Activated CD8-positive, alpha-beta memory T cell treated with anti-CD3 and anti-CD28 coated beads for 36 hours (primary cell): ENCODE data around the gene PTPN14. TPM values are rescaled to one million over a fixed set of nuclear protein-coding genes. Genes with fewer than 3 reads are reported as not detected.

Experiments used
- CTCF ChIA-PET: fragments of 350-600 bp; sonication (Branson Sonifier 250); formaldehyde crosslinking; loops from one replicate; lab custom pipeline; 2021; ENCODE audit warnings: antibody characterized with exemption; lab: Charles Lee
- POLR2A ChIA-PET: fragments of 350-600 bp; sonication (Branson Sonifier 250); formaldehyde crosslinking; loops from one replicate; lab custom pipeline; 2021; ENCODE audit warnings: antibody characterized with exemption; lab: Charles Lee
- total RNA-seq, 2 experiments: library from RNA; stranded (reverse); gene quantifications; one replicate each; pipeline ENCODE4 v1.2.3, GENCODE V29; 2021

The PTPN14 gene
- total RNA-seq, 2 experiments from 2014 or later: 0.93 to 2.0 TPM

GRCh38 chr1:214467078-214467585, 84.3 kb downstream of the PTPN14 start:
- ChIA-PET CTCF (no interaction called here), POLR2A (no interaction called here)

GRCh38 chr1:214466403-214467077, 84.9 kb downstream of the PTPN14 start:
- ChIA-PET POLR2A (no interaction called here), CTCF (no interaction called here)

- CTCF ChIA-PET: no interaction called here
- POLR2A ChIA-PET: no interaction called here
These were observed 86.7 kb downstream of the PTPN14 start for GRCh38 chr1:214464445-214465287.

- POLR2A ChIA-PET: no interaction called here
- CTCF ChIA-PET: interaction anchor here (0.6 kb wide), 1 partner anchor 87 kb away, joined by 3 read pairs; no protein-coding TSS in a partner anchor
These were observed 87.8 kb downstream of the PTPN14 start for GRCh38 chr1:214463596-214463995.

- ChIA-PET CTCF (no interaction called here), POLR2A (no interaction called here)
These were observed 88.5 kb downstream of the PTPN14 start for GRCh38 chr1:214462882-214463281.

GRCh38 chr1:214461305-214461704, 90.1 kb downstream of the PTPN14 start:
- CTCF ChIA-PET: no interaction called here
- POLR2A ChIA-PET: no interaction called here

- POLR2A ChIA-PET: no interaction called here
- CTCF ChIA-PET: no interaction called here
These were observed 91.0 kb downstream of the PTPN14 start for GRCh38 chr1:214460304-214460916.

GRCh38 chr1:214459895-214460294, 91.5 kb downstream of the PTPN14 start:
- ChIA-PET CTCF (no interaction called here), POLR2A (no interaction called here)

GRCh38 chr1:214458541-214458940, 92.9 kb downstream of the PTPN14 start:
- CTCF ChIA-PET: interaction anchor here (0.7 kb wide), 1 partner anchor 129 kb away, joined by 3 read pairs; no protein-coding TSS in a partner anchor

GRCh38 chr1:214455971-214456867, 95.2 kb downstream of the PTPN14 start:
- CTCF ChIA-PET: no interaction called here
- POLR2A ChIA-PET: no interaction called here

More at GRCh38 chr1:214458541-214458940, 92.9 kb downstream of the PTPN14 start:
- POLR2A ChIA-PET: no interaction called here

- POLR2A ChIA-PET: no interaction called here
- CTCF ChIA-PET: no interaction called here
These were observed 95.9 kb downstream of the PTPN14 start for GRCh38 chr1:214455479-214455878.

- ChIA-PET POLR2A (no interaction called here), CTCF (no interaction called here)
These were observed 96.6 kb downstream of the PTPN14 start for GRCh38 chr1:214454569-214455396.

GRCh38 chr1:214453109-214453722, 98.2 kb downstream of the PTPN14 start:
- ChIA-PET POLR2A (no interaction called here), CTCF (no interaction called here)

- ChIA-PET POLR2A (no interaction called here), CTCF (no interaction called here)
These were observed 99.1 kb downstream of the PTPN14 start for GRCh38 chr1:214452152-214452784.

- ChIA-PET POLR2A (no interaction called here), CTCF (no interaction called here)
These were observed 99.8 kb downstream of the PTPN14 start for GRCh38 chr1:214451596-214451995.

GRCh38 chr1:214449371-214449770, 102.0 kb downstream of the PTPN14 start:
- POLR2A ChIA-PET: no interaction called here
- CTCF ChIA-PET: no interaction called here

GRCh38 chr1:214448536-214448935, 102.9 kb downstream of the PTPN14 start:
- POLR2A ChIA-PET: no interaction called here
- CTCF ChIA-PET: interaction anchor here (0.6 to 0.7 kb wide), 2 partner anchors 116 to 212 kb away, joined by 3 read pairs; no protein-coding TSS in a partner anchor
